Stimulated activated CD8-positive, alpha-beta memory T cell treated with anti-CD3 and anti-CD28 coated beads, Interleukin-15, amount 100 ng/mL, for 4 hours (primary cell): ENCODE data around the gene USP35.

Experiments used
- DNase-seq, 2 donors: peaks; one replicate each; pipeline ENCODE4 v3.0.0-alpha.2; 2020; ENCODE audit warnings: low read depth in 2 of 2

Gene USP35

DNA sequence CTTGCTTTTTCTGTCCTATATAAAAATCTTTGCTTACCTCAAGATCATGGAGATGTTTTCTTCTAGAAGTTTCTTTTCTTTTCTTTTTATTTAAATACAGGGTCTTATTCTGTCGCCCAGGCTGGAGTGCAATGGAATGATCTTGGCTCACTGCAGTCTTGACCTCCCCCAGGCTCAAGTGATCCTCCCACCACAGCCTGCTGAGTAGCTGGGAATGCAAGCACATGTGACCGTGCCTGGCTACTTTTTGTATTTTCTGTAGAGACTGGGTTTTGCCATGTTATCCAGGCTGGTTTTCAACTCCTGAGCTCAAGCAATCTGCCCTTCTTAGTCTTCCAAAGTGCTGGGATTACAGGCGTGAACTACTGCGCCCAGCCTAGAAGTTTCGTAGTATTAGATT is 45.3 kb downstream of the USP35 start:
- DNase-seq = no peak

GRCh38 chr11:78237293-78238046 is 48.8 kb downstream of the USP35 start:
- no peak for DNase-seq

- no peak for DNase-seq
These were observed 51.1 kb downstream of the USP35 start for GRCh38 chr11:78239781-78240180.

GRCh38 chr11:78241475-78241874 is 52.8 kb downstream of the USP35 start:
- no peak for DNase-seq

DNA sequence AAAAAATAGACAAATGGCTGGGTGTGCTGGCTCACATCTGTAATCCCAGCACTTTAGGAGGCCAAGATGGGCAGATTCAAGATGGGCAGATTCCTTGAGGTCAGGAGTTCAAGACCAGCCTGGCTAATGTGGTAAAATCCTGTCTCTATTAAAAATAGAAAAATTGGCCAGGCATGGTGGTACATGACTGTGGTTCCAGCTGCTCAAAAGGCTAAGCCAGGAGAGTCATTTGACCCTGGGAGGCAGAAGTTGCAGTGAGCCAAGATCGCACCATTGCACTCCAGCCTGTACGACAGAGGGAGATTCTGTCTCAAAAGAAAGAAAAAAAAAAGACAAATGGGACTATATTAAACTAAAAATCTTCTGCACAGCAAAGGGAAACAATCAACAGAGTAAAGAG is 55.4 kb downstream of the USP35 start:
- no peak for DNase-seq

DNA sequence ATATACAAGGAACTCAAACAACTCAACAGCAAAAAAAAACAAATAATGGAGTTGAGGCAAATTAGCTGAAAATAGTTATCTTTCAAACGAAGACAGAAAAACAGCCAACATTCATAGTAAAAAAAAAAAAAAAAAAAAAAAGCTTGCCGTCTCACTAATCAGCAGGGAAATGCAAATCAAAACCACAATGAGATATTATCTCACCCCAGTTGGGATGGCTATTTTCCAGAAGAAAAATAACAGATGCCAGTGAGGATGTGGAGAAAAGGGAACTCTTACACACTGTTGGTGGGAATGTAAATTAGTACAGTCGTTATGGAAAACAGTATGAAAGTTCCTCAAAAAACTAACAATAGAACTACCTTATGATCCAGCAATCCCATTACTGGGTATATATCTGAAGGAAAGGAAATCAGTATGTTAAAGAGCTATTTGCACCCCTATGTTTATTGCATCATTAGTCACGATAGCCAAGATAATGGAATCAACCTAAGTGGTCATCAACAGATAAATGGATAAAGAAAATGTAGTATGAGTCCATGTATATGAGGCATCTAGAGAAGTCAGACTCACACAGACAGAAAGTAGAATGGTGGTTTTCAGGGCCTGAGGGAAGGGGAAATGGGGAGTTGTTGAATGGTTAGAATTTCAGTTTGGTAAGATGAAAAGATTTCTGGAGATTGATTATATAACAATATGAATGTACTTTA is 56.0 kb downstream of the USP35 start:
- DNase-seq = no peak

DNA sequence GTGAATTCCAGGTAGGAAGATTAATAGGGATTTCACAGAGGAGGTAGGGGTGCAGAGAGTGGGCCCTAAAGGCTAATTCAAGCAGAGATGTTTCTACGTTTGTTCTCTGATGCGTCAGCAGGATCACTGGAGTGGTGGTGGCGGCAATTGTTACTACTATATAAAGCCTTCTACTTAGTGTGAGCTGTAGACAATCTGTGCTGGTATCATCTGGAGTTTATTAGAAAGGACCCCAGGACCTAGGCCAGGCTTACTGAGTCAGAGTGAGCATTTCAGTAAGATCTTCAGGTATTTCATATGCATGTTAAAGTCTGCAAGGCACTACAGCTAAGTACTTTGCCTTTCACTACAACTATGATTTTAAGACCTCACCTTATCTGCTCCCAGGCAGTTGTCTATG is 59.5 kb downstream of the USP35 start:
- DNase-seq = no peak

GRCh38 chr11:78248903-78249302 is 60.2 kb downstream of the USP35 start:
- DNase-seq = no peak

GRCh38 chr11:78250099-78250498 is 61.4 kb downstream of the USP35 start:
- no peak for DNase-seq

GRCh38 chr11:78251083-78251775 is 62.5 kb downstream of the USP35 start:
- no peak for DNase-seq

- no peak for DNase-seq
These were observed 65.1 kb downstream of the USP35 start for GRCh38 chr11:78253797-78254196.

DNA sequence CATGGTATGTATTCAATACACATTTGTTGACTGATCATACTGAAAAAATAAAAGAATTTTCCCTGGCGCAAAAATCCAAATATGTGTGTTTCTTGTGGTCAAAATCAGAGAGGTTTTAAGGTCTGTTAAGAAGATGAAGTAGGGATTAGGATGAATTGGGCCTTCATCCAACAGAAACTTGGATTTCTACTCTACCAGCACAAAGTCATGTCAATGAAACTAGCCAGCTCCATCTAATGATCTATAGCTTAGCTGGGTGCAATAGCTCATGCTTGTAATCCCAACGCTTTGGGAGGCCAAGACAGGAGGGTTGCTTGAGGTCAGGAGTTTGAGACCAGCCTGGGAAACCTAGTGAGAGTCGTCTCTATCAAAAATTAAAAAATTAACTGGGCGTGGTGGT is 65.5 kb downstream of the USP35 start:
- no peak for DNase-seq

GRCh38 chr11:78255919-78256318 is 67.2 kb downstream of the USP35 start:
- DNase-seq = no peak

GRCh38 chr11:78256962-78257361 is 68.2 kb downstream of the USP35 start:
- no peak for DNase-seq

GRCh38 chr11:78257654-78258053 is 68.9 kb downstream of the USP35 start:
- no peak for DNase-seq

- DNase-seq = no peak
These were observed 71.2 kb downstream of the USP35 start for GRCh38 chr11:78259777-78260487.

DNA sequence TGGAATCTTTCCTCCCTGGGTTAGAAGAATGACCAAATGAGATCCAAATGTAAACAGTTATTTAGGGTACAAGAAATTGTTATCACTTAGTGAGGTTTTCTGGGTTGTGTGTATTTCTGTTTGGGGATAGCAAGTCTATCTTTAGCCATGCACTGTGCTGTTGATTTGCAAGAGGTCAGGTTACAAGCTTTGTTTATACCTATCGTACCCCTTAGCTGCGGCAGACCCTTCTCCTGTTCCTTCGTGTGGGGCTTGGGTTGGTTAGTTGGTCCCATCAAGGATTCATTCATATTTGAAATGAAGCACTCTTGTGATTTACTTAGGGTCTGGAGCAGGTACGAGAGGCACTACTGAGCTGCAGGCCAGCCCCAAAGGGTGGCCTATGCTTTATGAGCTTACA is 72.6 kb downstream of the USP35 start:
- DNase-seq = no peak

GRCh38 chr11:78261828-78262227 is 73.1 kb downstream of the USP35 start:
- no peak for DNase-seq

DNA sequence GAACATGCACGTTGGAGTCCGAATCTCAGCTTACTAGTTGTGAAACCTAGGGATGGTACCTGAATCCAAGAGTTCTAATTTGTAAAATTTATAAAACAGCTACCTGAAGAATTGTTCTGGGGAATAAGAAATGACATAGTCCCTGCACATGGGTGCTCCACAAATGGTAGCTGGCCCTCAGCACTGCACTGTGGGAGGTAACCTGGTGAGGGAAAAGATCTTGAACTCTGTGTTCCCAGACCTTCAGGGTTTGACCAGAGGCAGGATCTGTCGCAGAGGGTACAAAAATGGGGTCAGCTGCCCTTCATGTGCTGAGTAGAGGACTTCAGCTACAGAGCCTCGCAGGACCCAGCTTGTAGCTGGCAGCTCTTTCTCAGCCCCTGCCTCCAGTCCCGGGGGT is 73.5 kb downstream of the USP35 start:
- DNase-seq = no peak

- no peak for DNase-seq
These were observed 74.0 kb downstream of the USP35 start for GRCh38 chr11:78262691-78263090.
